GM21737 (cell line): ENCODE results near the gene ANKRD60.

Experiments used
- ATAC-seq: cut with Tn5 transposase; IDR thresholded peaks from one replicate; pipeline ENCODE4 v1.9.1; 2021; ENCODE audit warnings: mild to moderate bottlenecking, moderate library complexity; ENCODE audit not compliant: unreplicated experiment

Gene ANKRD60

GRCh38 chr20:58196402-58197184, 31.9 kb downstream of the ANKRD60 start:
- ATAC-seq, result no peak

- no peak for ATAC-seq
Measured at GRCh38 chr20:58195047-58195446, 33.4 kb downstream of the ANKRD60 start.

GRCh38 chr20:58194175-58194791, 34.2 kb downstream of the ANKRD60 start:
- no peak for ATAC-seq

- no peak for ATAC-seq
Measured at GRCh38 chr20:58192567-58192966, 35.9 kb downstream of the ANKRD60 start.

GRCh38 chr20:58192065-58192464, 36.4 kb downstream of the ANKRD60 start:
- no peak for ATAC-seq

- ATAC-seq, result no peak
Measured at GRCh38 chr20:58188527-58188926, 39.9 kb downstream of the ANKRD60 start.

- no peak for ATAC-seq
Measured at GRCh38 chr20:58184984-58185383, 43.5 kb downstream of the ANKRD60 start.

- ATAC-seq, result no peak
Measured at GRCh38 chr20:58184063-58184462, 44.4 kb downstream of the ANKRD60 start.

- ATAC-seq, result no peak
Measured at GRCh38 chr20:58182521-58183140, 45.8 kb downstream of the ANKRD60 start.

- peak; percentile 59 for ATAC-seq
Measured at GRCh38 chr20:58179432-58180099, 48.9 kb downstream of the ANKRD60 start.

GRCh38 chr20:58179083-58179431, 49.4 kb downstream of the ANKRD60 start:
- no peak for ATAC-seq

GRCh38 chr20:58177799-58178198, 50.7 kb downstream of the ANKRD60 start:
- no peak for ATAC-seq

- ATAC-seq, result no peak
Measured at GRCh38 chr20:58175836-58176235, 52.6 kb downstream of the ANKRD60 start.

GRCh38 chr20:58175425-58175824, 53.0 kb downstream of the ANKRD60 start:
- ATAC-seq, result no peak

GRCh38 chr20:58174708-58175280, 53.7 kb downstream of the ANKRD60 start:
- ATAC-seq, result no peak

GRCh38 chr20:58173930-58174707, 54.3 kb downstream of the ANKRD60 start:
- ATAC-seq, result no peak

GRCh38 chr20:58173091-58173490, 55.4 kb downstream of the ANKRD60 start:
- ATAC-seq, result no peak

GRCh38 chr20:58171796-58172425, 56.5 kb downstream of the ANKRD60 start:
- ATAC-seq, result no peak

GRCh38 chr20:58169450-58169849, 59.0 kb downstream of the ANKRD60 start:
- no peak for ATAC-seq

GRCh38 chr20:58168843-58169242, 59.6 kb downstream of the ANKRD60 start:
- ATAC-seq, result no peak
